Heart left ventricle (tissue), 16 donors: ENCODE measurements around the gene MESP1. TPM values are rescaled to one million over a fixed set of nuclear protein-coding genes. Genes with fewer than 3 reads are reported as not detected.

Source experiments
- ATAC-seq, 4 donors: fragments of 200-7000 bp; cut with Tn5 transposase; one replicate each; pipeline ENCODE4 v1.9.1; 2020 to 2022; ENCODE audit warnings: moderate library complexity in 4 of 4, mild to moderate bottlenecking in 3 of 4, moderate number of reproducible peaks in 1 of 4
- DNase-seq, 5 donors: peaks; one replicate each; pipeline ENCODE4 v3.0.0-alpha.2; 2020
- H3K27ac ChIP-seq, 12 donors: fragments of 200-600 bp; sonication (generic) in 4 of 12; one replicate each; pipeline versions ENCODE4 v1.5.0 to v1.8.0; 2016 to 2022; ENCODE audit warnings: mild to moderate bottlenecking in 2 of 12
- H3K27me3 ChIP-seq, 9 donors: fragments of 200-600 bp; sonication (generic) in 2 of 9; one replicate each; pipeline versions ENCODE4 v1.5.1 to v1.8.0; 2016 to 2022; ENCODE audit warnings: mild to moderate bottlenecking in 3 of 9
- H3K36me3 ChIP-seq, 9 donors: fragments of 200-600 bp; sonication (generic) in 2 of 9; one replicate each; pipeline versions ENCODE4 v1.5.0 to v1.8.0; 2018 to 2022; ENCODE audit warnings: mild to moderate bottlenecking in 2 of 9
- H3K4me1 ChIP-seq, 12 donors: fragments of 200-600 bp; sonication (generic) in 4 of 12; one replicate each; pipeline versions ENCODE4 v1.5.0 to v1.8.0; 2016 to 2022; ENCODE audit warnings: mild to moderate bottlenecking in 3 of 12
- H3K4me3 ChIP-seq, 12 donors: fragments of 200-600 bp; sonication (generic) in 4 of 12; one replicate each; pipeline versions ENCODE4 v1.5.0 to v1.8.0; 2017 to 2022; ENCODE audit warnings: mild to moderate bottlenecking in 9 of 12, moderate library complexity in 4 of 12
- H3K9me3 ChIP-seq, 12 donors: fragments of 200-600 bp; sonication (generic) in 4 of 12; one replicate each; pipeline versions ENCODE4 v1.5.0 to v1.8.0; 2016 to 2022; ENCODE audit warnings: mild to moderate bottlenecking in 1 of 12
- CTCF ChIP-seq, 12 donors: fragments of 200-600 bp; sonication (generic) in 4 of 12; IDR thresholded peaks; one replicate each; pipeline versions ENCODE4 v1.5.0 to v1.8.0; 2018 to 2022; ENCODE audit warnings: antibody characterized with exemption in 12 of 12, mild to moderate bottlenecking in 5 of 12
- POLR2A ChIP-seq, 2 donors: fragments of 450-650 bp; IDR thresholded peaks; one replicate each; pipeline ENCODE4 v1.6.1; 2017; ENCODE audit warnings: antibody characterized with exemption in 2 of 2, mild to moderate bottlenecking in 2 of 2, moderate library complexity in 2 of 2
- WGBS, 4 donors: extraction: QIAGEN DNeasy Blood & Tissue Kit in 2 of 4; methylation state at CpG; one replicate each; pipeline versions ENCODE4 v1.1.5 to v1.1.7; 2013 to 2018; 5-methylcytosine and 5-hydroxymethylcytosine counted together
- intact Hi-C, 10 donors: fragments of 100-400 bp; cut with DNase I; formaldehyde crosslinking; loops; one replicate each; pipeline versions ENCODE4 v1.11.1 to v1.14.2; 2022
- polyA plus RNA-seq, 2 donors: library from polyadenylated mRNA; stranded (reverse); fragments of 200-250 nt; gene quantifications; one replicate each; pipeline ENCODE4 v1.2.3, GENCODE V29; 2013
- total RNA-seq, 9 donors: library from RNA; depleted of rRNA in 2 of 9; stranded (reverse); fragments of >200 nt in 2 of 9; fragmentation: NEBNext Ultra II Directional in 3 of 9; extraction: Animal tissue kit (Norgen Biotek cat#: 25700) in 3 of 9; gene quantifications; one replicate each; pipeline versions ENCODE4 v1.1.0 to v1.2.4, GENCODE V29; 2016 to 2023
- donor health status: ischemic (EF 13 %, LVEDD 7.1; RV severe dilation, severe dysfunction).
- donor health status: healthy with polysubstance abuse.
- donor health status: DM: no; HTN: yes; CAD: no.
- donor health status: DM: no; HTN: no; CAD: no.
- donor health status: ischemic (EF 25% LVEDD 6.9; RV normal size, moderate dysfunction).
- donor health status: ischemic (EF 25% LVEDD 5.7; RV mildly dilated, moderate dysfunction).
- donor health status: healthy.
- donor health status: DM: yes; HTN: yes; CAD: no.
- donor health status: ischemic (EF 35%, LVEDD 5.7; RV mildly dilated, moderate dysfunction).
- donor health status: nonischemic (EF 11% LVEDD 7.7; RV severe dilation, severe dysfunction).
- donor health status: DM: yes; HTN: yes; CAD: no.
- donor health status: PGD.
- donor health status: ischemic (EF 29% LVEDD 5.4; RV normal size, mild dysfunction).
- donor health status: nonischemic (EF 23%, LVEDD 6.1; RV moderate dilation, normal function).

Gene MESP1
- total and polyA plus RNA-seq, 11 donors, result 0.43 to 6.9 (median 5.1) TPM

- TF ChIP-seq CTCF (IDR thresholded peaks at IDR 0.05), result no peak
- TF ChIP-seq POLR2A (IDR thresholded peaks at IDR 0.05), result no peak
- H3K9me3 ChIP-seq, result peaks cover 0 to 11% (median 0%) of the 10 kb centered on the region in 12 donors
- DNase-seq (no peak), ATAC-seq (no peak)
- no peak overlapping the region for H3K27ac ChIP-seq
- H3K4me1 ChIP-seq, result peaks cover 0 to 15% (median 7%) of the 10 kb centered on the region in 12 donors
- intact Hi-C loops, result no loop called here
- peaks cover 0 to 47% (median 0%) of the 10 kb centered on the region in 9 donors for H3K36me3 ChIP-seq
- WGBS, 4 donors, result 91 to 98% (median 94%) methylated on average over 3 to 4 of the region's 4 CpGs
- H3K4me3 ChIP-seq, result no peak overlapping the region
- H3K27me3 ChIP-seq, result no peaks in the 10 kb centered on the region
Observed at GRCh38 chr15:89797678-89798201, 46.7 kb upstream of the MESP1 start.

- intact Hi-C loops, result no loop called here
- DNase-seq (no peak), ATAC-seq (no peak)
- H3K36me3 ChIP-seq, result peaks cover 0 to 47% (median 0%) of the 10 kb centered on the region in 9 donors
- H3K27ac ChIP-seq, result no peak overlapping the region
- TF ChIP-seq CTCF (IDR thresholded peaks at IDR 0.05), result no peak
- no peak for TF ChIP-seq POLR2A (IDR thresholded peaks at IDR 0.05)
- H3K9me3 ChIP-seq, result peaks cover 0 to 11% (median 0%) of the 10 kb centered on the region in 12 donors
- H3K4me1 ChIP-seq, result peaks cover 0 to 15% (median 7%) of the 10 kb centered on the region in 12 donors
- no peak overlapping the region for H3K4me3 ChIP-seq
- no peaks in the 10 kb centered on the region for H3K27me3 ChIP-seq
Observed at GRCh38 chr15:89795996-89796395, 44.9 kb upstream of the MESP1 start.

- H3K36me3 ChIP-seq, result peaks cover 0 to 52% (median 0%) of the 10 kb centered on the region in 9 donors
- H3K4me3 ChIP-seq, result no peak overlapping the region
- peak in 2 of 4 donors; percentile 41 to 73 for ATAC-seq
- intact Hi-C loops, result no loop called here
- peaks cover 0 to 11% (median 0%) of the 10 kb centered on the region in 12 donors for H3K9me3 ChIP-seq
- peak overlapping the region in 6 of 12 donors; percentile 4 to 63 (median 20) for H3K27ac ChIP-seq
- H3K27me3 ChIP-seq, result no peaks in the 10 kb centered on the region
- 26 to 42% (median 33%) methylated on average over 5 of the region's 5 CpGs for WGBS, 4 donors
- H3K4me1 ChIP-seq, result peaks cover 0 to 15% (median 7%) of the 10 kb centered on the region in 12 donors
- TF ChIP-seq POLR2A (IDR thresholded peaks at IDR 0.05), result no peak
- TF ChIP-seq CTCF (IDR thresholded peaks at IDR 0.05), result no peak
- DNase-seq, result no peak
Observed at GRCh38 chr15:89794627-89795241, 43.7 kb upstream of the MESP1 start.

- Histone ChIP-seq H3K27me3 (no peaks in the 10 kb centered on the region), H3K4me1 (peaks cover 0 to 15% (median 7%) of the 10 kb centered on the region in 12 donors), H3K36me3 (peaks cover 0 to 51% (median 0%) of the 10 kb centered on the region in 9 donors), H3K27ac (no peak overlapping the region), H3K4me3 (no peak overlapping the region), H3K9me3 (peaks cover 0 to 23% (median 3%) of the 10 kb centered on the region in 12 donors)
- ATAC-seq (peak in 1 of 4 donors; percentile 33), DNase-seq (no peak)
- intact Hi-C loops, result no loop called here
- TF ChIP-seq POLR2A (IDR thresholded peaks at IDR 0.05) (no peak), CTCF (IDR thresholded peaks at IDR 0.05) (no peak)
- 88 to 96% (median 93%) methylated on average over 20 to 22 of the region's 22 CpGs for WGBS, 4 donors
Observed at GRCh38 chr15:89792106-89792805, 41.2 kb upstream of the MESP1 start.
